ENCODE measurements around the gene SPACA4.

- TF ChIP-seq CTCF (IDR thresholded peaks at IDR 0.05; ENCODE audit: low read depth, low read length, missing input control): peak; percentile 32
- no peak for TF ChIP-seq TAF1 (conservative IDR thresholded peaks at IDR 0.05)
- no peak for TF ChIP-seq YY1 (IDR thresholded peaks at IDR 0.05)
- no peak for TF ChIP-seq REST (IDR thresholded peaks at IDR 0.05)
- no peak for TF ChIP-seq EGR1 (IDR thresholded peaks at IDR 0.05; ENCODE audit: low read depth in 2 of 2)
- TF ChIP-seq MAX (IDR thresholded peaks at IDR 0.05): no peak
- TF ChIP-seq RAD21 (IDR thresholded peaks at IDR 0.05): peak; percentile 51 to 54
Observed at GRCh38 chr19:48608798-48609263, 2.3 kb downstream of the SPACA4 start.

Measured in liver (tissue), 3 donors.